DOHH2 (cell line): ENCODE data around the gene CRYBG1.

Source experiments
- H3F3A ChIP-seq: fragments of 200-600 bp; sonication (generic), shearing (Covaris generic); 2 replicates; pipeline ENCODE4 v1.6.0; 2016; ENCODE audit warnings: antibody characterized with exemption, mild to moderate bottlenecking; ENCODE audit not compliant: control insufficient read depth, insufficient read depth
- H3K27ac ChIP-seq: fragments of 200-600 bp; sonication (generic); 2 replicates; pipeline ENCODE4 v1.5.1; 2014; ENCODE audit warnings: low read depth, mild to moderate bottlenecking, low read length, moderate library complexity
- H3K27me3 ChIP-seq: fragments of 200-600 bp; sonication (generic); 2 replicates; pipeline ENCODE4 v1.6.1; 2014; ENCODE audit warnings: mild to moderate bottlenecking, low read length, mixed read lengths; ENCODE audit not compliant: control insufficient read depth
- H3K36me3 ChIP-seq: fragments of 200-600 bp; sonication (generic); 2 replicates; pipeline ENCODE4 v1.6.1; 2014; ENCODE audit warnings: mild to moderate bottlenecking, low read length, moderate library complexity, mixed read lengths; ENCODE audit not compliant: control insufficient read depth
- H3K4me1 ChIP-seq: fragments of 200-600 bp; sonication (generic); 2 replicates; pipeline ENCODE4 v1.6.1; 2014; ENCODE audit warnings: mild to moderate bottlenecking, low read length, mixed read lengths; ENCODE audit not compliant: control insufficient read depth
- H3K4me2 ChIP-seq: fragments of 200-600 bp; sonication (generic); 2 replicates; pipeline ENCODE4 v1.6.0; 2014; ENCODE audit warnings: mild to moderate bottlenecking, low read length, moderate library complexity
- H3K4me3 ChIP-seq: fragments of 200-600 bp; sonication (generic); 2 replicates; pipeline ENCODE4 v1.5.1; 2014; ENCODE audit warnings: mild to moderate bottlenecking, low read length, mixed read lengths
- H3K79me2 ChIP-seq: fragments of 200-600 bp; sonication (generic); 2 replicates; pipeline ENCODE4 v1.6.1; 2014; ENCODE audit warnings: mild to moderate bottlenecking, low read length, mixed read lengths; ENCODE audit not compliant: control insufficient read depth
- H3K9me2 ChIP-seq: fragments of 200-600 bp; sonication (generic); replicated peaks from 2 replicates; pipeline ENCODE4 v1.6.1; 2014; ENCODE audit warnings: mild to moderate bottlenecking, low read length, mixed read lengths; ENCODE audit not compliant: control insufficient read depth
- H3K9me3 ChIP-seq: fragments of 200-600 bp; sonication (generic); 2 replicates; pipeline ENCODE4 v1.6.1; 2014; ENCODE audit warnings: antibody characterized with exemption, low read length, mixed read lengths; ENCODE audit not compliant: control insufficient read depth, insufficient read depth
- H4K20me1 ChIP-seq: fragments of 200-600 bp; sonication (generic); 2 replicates; pipeline ENCODE4 v1.6.0; 2014; ENCODE audit warnings: low read depth, mild to moderate bottlenecking, antibody characterized with exemption, low read length, moderate library complexity; ENCODE audit not compliant: control insufficient read depth, insufficient read depth
- EZH2phosphoT487 ChIP-seq: fragments of 200-600 bp; sonication (generic); IDR thresholded peaks from 2 replicates; pipeline ENCODE4 v1.6.1; 2017; ENCODE audit warnings: borderline replicate concordance, mild to moderate bottlenecking, antibody characterized with exemption, low read length, moderate library complexity, mixed read lengths
- TF ChIP-seq, protein P1 (sequence below): fragments of 200-600 bp; sonication (generic); IDR thresholded peaks from one replicate; pipeline ENCODE4 v1.5.1; 2014; ENCODE audit warnings: antibody characterized with exemption, mild to moderate bottlenecking, low read depth, low read length; ENCODE audit not compliant: poor library complexity, severe bottlenecking

Gene CRYBG1

DNA sequence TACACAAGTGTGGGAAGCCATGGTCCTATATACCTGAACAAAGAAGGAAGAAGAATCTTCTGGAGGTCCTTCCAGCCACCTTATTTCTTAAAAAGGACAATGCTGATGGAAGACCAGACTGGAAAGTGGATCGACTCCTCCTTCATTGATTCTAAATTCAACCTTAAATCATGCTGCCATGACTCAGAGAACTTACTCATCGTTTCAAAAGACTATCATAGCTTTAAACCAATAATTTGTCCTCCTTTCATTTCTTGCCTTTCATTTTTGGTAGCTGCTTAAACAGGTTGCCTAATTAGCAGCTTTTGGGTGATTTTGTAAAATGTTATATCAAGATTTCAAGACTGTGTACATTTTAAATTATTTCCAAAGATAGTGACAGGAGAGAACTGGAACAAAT is 208.0 kb downstream of the CRYBG1 start:
- H3K36me3 ChIP-seq, result peaks cover 69% of the 10 kb centered on the region
- peaks cover 9% of the 10 kb centered on the region; the same call in 1 of the 2 replicates for H3F3A ChIP-seq
- no peak for TF ChIP-seq EZH2phosphoT487
- TF ChIP-seq, protein P1, sequence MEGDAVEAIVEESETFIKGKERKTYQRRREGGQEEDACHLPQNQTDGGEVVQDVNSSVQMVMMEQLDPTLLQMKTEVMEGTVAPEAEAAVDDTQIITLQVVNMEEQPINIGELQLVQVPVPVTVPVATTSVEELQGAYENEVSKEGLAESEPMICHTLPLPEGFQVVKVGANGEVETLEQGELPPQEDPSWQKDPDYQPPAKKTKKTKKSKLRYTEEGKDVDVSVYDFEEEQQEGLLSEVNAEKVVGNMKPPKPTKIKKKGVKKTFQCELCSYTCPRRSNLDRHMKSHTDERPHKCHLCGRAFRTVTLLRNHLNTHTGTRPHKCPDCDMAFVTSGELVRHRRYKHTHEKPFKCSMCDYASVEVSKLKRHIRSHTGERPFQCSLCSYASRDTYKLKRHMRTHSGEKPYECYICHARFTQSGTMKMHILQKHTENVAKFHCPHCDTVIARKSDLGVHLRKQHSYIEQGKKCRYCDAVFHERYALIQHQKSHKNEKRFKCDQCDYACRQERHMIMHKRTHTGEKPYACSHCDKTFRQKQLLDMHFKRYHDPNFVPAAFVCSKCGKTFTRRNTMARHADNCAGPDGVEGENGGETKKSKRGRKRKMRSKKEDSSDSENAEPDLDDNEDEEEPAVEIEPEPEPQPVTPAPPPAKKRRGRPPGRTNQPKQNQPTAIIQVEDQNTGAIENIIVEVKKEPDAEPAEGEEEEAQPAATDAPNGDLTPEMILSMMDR, result no peak
- no peak overlapping the region for H3K4me2 ChIP-seq
- no peaks in the 10 kb centered on the region for H4K20me1 ChIP-seq
- no peaks in the 10 kb centered on the region for H3K27me3 ChIP-seq
- no peak overlapping the region for H3K27ac ChIP-seq
- H3K79me2 ChIP-seq, result no peaks in the 10 kb centered on the region
- H3K9me2 ChIP-seq, result no peaks in the 10 kb centered on the region
- no peaks in the 10 kb centered on the region for H3K9me3 ChIP-seq
- H3K4me3 ChIP-seq, result no peak overlapping the region
- peaks cover 11% of the 10 kb centered on the region for H3K4me1 ChIP-seq

DNA sequence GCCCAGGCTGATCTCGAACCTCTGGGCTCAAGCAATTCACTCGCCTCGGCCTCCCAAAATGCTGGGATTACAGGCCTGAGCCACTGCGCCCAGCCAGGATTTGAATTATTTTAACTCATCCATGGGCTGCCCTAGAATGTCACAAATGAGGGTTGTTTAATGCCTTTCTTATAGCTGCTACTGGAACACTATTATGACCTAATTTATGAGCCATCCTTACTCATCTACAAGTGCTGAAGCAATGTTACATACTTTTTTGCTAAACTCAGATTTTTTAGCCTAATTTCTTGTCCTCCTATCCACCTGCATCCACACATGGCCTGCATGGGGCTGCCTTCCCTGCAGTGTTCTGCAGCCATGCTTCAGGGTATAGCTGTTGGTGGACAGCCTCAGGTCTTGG is 208.9 kb downstream of the CRYBG1 start:
- peaks cover 2% of the 10 kb centered on the region for H3K4me1 ChIP-seq
- H3F3A ChIP-seq, result peaks cover 9% of the 10 kb centered on the region; the same call in 1 of the 2 replicates
- no peak overlapping the region for H3K4me3 ChIP-seq
- no peak overlapping the region for H3K27ac ChIP-seq
- H3K9me3 ChIP-seq, result no peaks in the 10 kb centered on the region
- H4K20me1 ChIP-seq, result no peaks in the 10 kb centered on the region
- H3K4me2 ChIP-seq, result no peak overlapping the region
- H3K79me2 ChIP-seq, result no peaks in the 10 kb centered on the region
- peaks cover 60% of the 10 kb centered on the region for H3K36me3 ChIP-seq
- TF ChIP-seq EZH2phosphoT487, result no peak
- TF ChIP-seq, protein P1, result no peak
- no peaks in the 10 kb centered on the region for H3K9me2 ChIP-seq
- H3K27me3 ChIP-seq, result no peaks in the 10 kb centered on the region

DNA sequence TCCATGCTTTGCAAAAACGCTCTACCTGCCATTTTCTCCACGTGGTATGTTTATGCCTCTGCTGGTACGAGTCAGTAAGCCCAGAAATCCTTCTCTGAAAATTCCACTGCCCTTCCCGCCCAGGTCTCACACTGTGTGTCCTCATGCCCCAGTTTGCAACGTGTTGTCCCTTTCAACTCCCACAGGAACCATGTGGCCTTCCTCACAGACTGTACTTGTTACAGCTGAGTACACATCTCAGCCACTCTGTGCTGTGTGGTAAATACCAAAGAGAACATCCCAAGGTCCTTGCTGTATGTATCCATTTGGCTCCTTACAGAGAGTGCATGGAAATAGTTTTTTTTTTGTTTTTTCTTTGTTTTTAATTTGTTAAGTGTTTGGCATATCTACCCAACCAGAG is 211.9 kb downstream of the CRYBG1 start:
- Histone ChIP-seq H3K9me3 (no peaks in the 10 kb centered on the region), H3F3A (peaks cover 5% of the 10 kb centered on the region; the same call in 1 of the 2 replicates), H3K27ac (no peak overlapping the region), H3K79me2 (no peaks in the 10 kb centered on the region), H3K9me2 (no peaks in the 10 kb centered on the region), H3K36me3 (peaks cover 45% of the 10 kb centered on the region), H3K4me2 (no peak overlapping the region), H3K27me3 (no peaks in the 10 kb centered on the region), H3K4me3 (no peak overlapping the region), H3K4me1 (no peaks in the 10 kb centered on the region), H4K20me1 (no peaks in the 10 kb centered on the region)
- TF ChIP-seq, protein P1, result no peak
- TF ChIP-seq EZH2phosphoT487, result no peak
